HCT116 (cell line): ENCODE results near the gene RAPSN. TPM values are rescaled to one million over a fixed set of nuclear protein-coding genes. Genes with fewer than 3 reads are reported as not detected.

Source experiments
- ATAC-seq: fragments of 200-7000 bp; cut with Tn5 transposase; 2 replicates; pipeline ENCODE4 v1.9.1; 2020; ENCODE audit warnings: mild to moderate bottlenecking, moderate library complexity
- BruUV-seq: library from RNA; stranded (reverse); fragments of 400-500 nt; replicated peaks from 2 replicates; lab custom pipeline; 2021; lab: Mats Ljungman, UMichigan
- CTCF ChIA-PET: fragments of 300-600 bp; sonication (Branson Sonifier 250); formaldehyde crosslinking; loops from one replicate; lab custom pipeline; 2021; ENCODE audit warnings: antibody characterized with exemption; lab: Charles Lee
- POLR2A ChIA-PET: fragments of 300-600, 350-600 bp; sonication (Branson Sonifier 250); formaldehyde crosslinking; loops from one replicate; lab custom pipeline; 2021; ENCODE audit warnings: antibody characterized with exemption; lab: Charles Lee
- RAD21 ChIA-PET, 2 experiments: fragments of 300-600 bp; sonication (Branson Sonifier 250); formaldehyde crosslinking; loops; one replicate each; lab custom pipeline; 2023; ENCODE audit warnings: low total read pairs in 2 of 2; ENCODE audit not compliant: uncharacterized antibody in 2 of 2, unreplicated experiment in 2 of 2, low non-redundant PET in 1 of 2; lab: Charles Lee
- DNase-seq: peaks from one replicate; pipeline ENCODE4 v3.0.0-alpha.2; 2010; ENCODE audit warnings: low read depth, low spot score
- H2AFZ ChIP-seq: fragments of 200-600 bp; shearing (Covaris generic), sonication (generic); 2 replicates; pipeline ENCODE4 v1.6.1; 2017; ENCODE audit warnings: low read depth, mixed run types, mixed read lengths, antibody characterized with exemption, low read length; ENCODE audit not compliant: poor library complexity, severe bottlenecking
- H3K27ac ChIP-seq: 2 replicates; pipeline ENCODE4 v1.5.1; 2012; ENCODE audit warnings: low read depth, low read length
- H3K27me3 ChIP-seq: fragments of 200-600 bp; sonication (generic); 2 replicates; pipeline ENCODE4 v1.6.1; 2016; ENCODE audit warnings: mixed run types, low read length, mixed read lengths; ENCODE audit not compliant: insufficient read depth
- H3K36me3 ChIP-seq, 2 experiments: fragments of 200-500 bp in 1 of 2; fragments of 200-600 bp in 1 of 2; sonication (Bioruptor generic) in 1 of 2; sonication (generic) in 1 of 2; 2 replicates each; pipeline versions ENCODE4 v1.5.1 to v1.6.1; 2014 to 2016; ENCODE audit warnings: low read length in 2 of 2, inconsistent platforms in 1 of 2, mixed read lengths in 1 of 2, mixed run types in 1 of 2; ENCODE audit not compliant: insufficient read depth in 2 of 2, control insufficient read depth in 1 of 2
- H3K4me1 ChIP-seq, 2 experiments: fragments of 200-600 bp in 1 of 2; sonication (generic) in 1 of 2; 2 replicates each; pipeline versions ENCODE4 v1.5.1 to v1.6.1; 2012 to 2017; ENCODE audit warnings: low read length in 2 of 2, inconsistent platforms in 1 of 2, mild to moderate bottlenecking in 1 of 2, mixed read lengths in 1 of 2, mixed run types in 1 of 2, moderate library complexity in 1 of 2; ENCODE audit not compliant: insufficient read depth in 2 of 2, control insufficient read depth in 1 of 2
- H3K4me2 ChIP-seq: fragments of 200-600 bp; sonication (generic); 2 replicates; pipeline ENCODE4 v1.6.1; 2017; ENCODE audit warnings: mixed run types, low read length, mixed read lengths
- H3K4me3 ChIP-seq, 2 experiments: fragments of 200-600 bp in 1 of 2; sonication (generic) in 1 of 2; replicated peaks in 1 of 2; 2 replicates each; pipeline ENCODE4 v1.5.1; 2011 to 2016; ENCODE audit warnings: low read length in 2 of 2, control low read depth in 1 of 2, low read depth in 1 of 2, mild to moderate bottlenecking in 1 of 2, mixed read lengths in 1 of 2, mixed run types in 1 of 2
- H3K79me2 ChIP-seq: fragments of 200-600 bp; sonication (generic); 2 replicates; pipeline ENCODE4 v1.6.1; 2017; ENCODE audit warnings: mild to moderate bottlenecking, mixed run types, low read length, moderate library complexity, mixed read lengths; ENCODE audit not compliant: insufficient read depth
- H3K9ac ChIP-seq: fragments of 200-600 bp; sonication (generic); 2 replicates; pipeline ENCODE4 v1.6.1; 2016; ENCODE audit warnings: low read length, mixed read lengths
- H3K9me2 ChIP-seq: fragments of 200-600 bp; sonication (generic), shearing (Covaris generic); 2 replicates; pipeline ENCODE4 v1.6.1; 2017; ENCODE audit warnings: mixed run types, mild to moderate bottlenecking, moderate library complexity; ENCODE audit not compliant: insufficient read depth
- H3K9me3 ChIP-seq, 2 experiments: fragments of 200-500 bp in 1 of 2; fragments of 200-600 bp in 1 of 2; sonication (Bioruptor generic) in 1 of 2; sonication (generic) in 1 of 2; 2 replicates each; pipeline ENCODE4 v1.6.1; 2014 to 2017; ENCODE audit warnings: low read length in 2 of 2, mixed read lengths in 2 of 2, inconsistent platforms in 1 of 2, low read depth in 1 of 2, mild to moderate bottlenecking in 1 of 2, mixed run types in 1 of 2, moderate library complexity in 1 of 2; ENCODE audit not compliant: control insufficient read depth in 1 of 2, insufficient read depth in 1 of 2
- H4K20me1 ChIP-seq: fragments of 200-600 bp; sonication (generic), shearing (Covaris generic); 2 replicates; pipeline ENCODE4 v1.6.1; 2017; ENCODE audit warnings: mixed run types, mild to moderate bottlenecking, moderate library complexity; ENCODE audit not compliant: insufficient read depth
- CEBPB ChIP-seq: IDR thresholded peaks from 2 replicates; pipeline ENCODE4 v1.6.1; 2012; ENCODE audit warnings: low read depth
- EGR1 ChIP-seq: IDR thresholded peaks from 2 replicates; pipeline ENCODE4 v1.6.1; 2012; ENCODE audit warnings: low read depth
- ELF1 ChIP-seq: IDR thresholded peaks from 2 replicates; pipeline ENCODE4 v1.6.1; 2012; ENCODE audit warnings: low read depth, borderline replicate concordance
- EZH2phosphoT487 ChIP-seq: fragments of 200-600 bp; IDR thresholded peaks from 2 replicates; pipeline ENCODE4 v1.6.1; 2018; ENCODE audit warnings: antibody characterized with exemption, borderline replicate concordance
- JUND ChIP-seq: IDR thresholded peaks from 2 replicates; pipeline ENCODE4 v1.6.1; 2012
- SIN3A ChIP-seq: IDR thresholded peaks from 2 replicates; pipeline ENCODE4 v1.6.1; 2012; ENCODE audit warnings: low read depth
- TCF7L2 ChIP-seq: IDR thresholded peaks from 2 replicates; pipeline ENCODE4 v1.7.0; 2011; ENCODE audit warnings: borderline replicate concordance, inconsistent platforms; ENCODE audit not compliant: insufficient read depth, insufficient read length; ENCODE audit errors: extremely low read depth
- YY1 ChIP-seq: IDR thresholded peaks from 2 replicates; pipeline ENCODE4 v1.6.1; 2011; ENCODE audit warnings: low read length, low read depth, moderate library complexity, mild to moderate bottlenecking; ENCODE audit not compliant: insufficient replicate concordance; ENCODE audit errors: extremely low read depth
- intact Hi-C: fragments of 100-400 bp; cut with micrococcal nuclease; formaldehyde crosslinking; loops from 2 replicates; pipeline ENCODE4 v1.10.0; 2022
- total RNA-seq: library from RNA; stranded (reverse); gene quantifications from one replicate; pipeline ENCODE4 v1.2.1, GENCODE V29; 2021; ENCODE audit not compliant: unreplicated experiment
- TF ChIP-seq, protein P1 (sequence below): IDR thresholded peaks from 2 replicates; pipeline ENCODE4 v1.6.1; 2012; ENCODE audit warnings: low read depth
- TF ChIP-seq, protein P2 (sequence below), 3 experiments: fragments of 200-600 bp in 1 of 3; sonication (generic) in 1 of 3; IDR thresholded peaks in 2 of 3; conservative IDR thresholded peaks in 1 of 3; 2 replicates each; pipeline ENCODE4 v1.5.1; 2012 to 2017; ENCODE audit warnings: low read depth in 2 of 3, low read length in 2 of 3, antibody characterized with exemption in 1 of 3, borderline replicate concordance in 1 of 3, control low read depth in 1 of 3, mild to moderate bottlenecking in 1 of 3, mixed read lengths in 1 of 3, mixed run types in 1 of 3, moderate library complexity in 1 of 3; ENCODE audit not compliant: insufficient read depth in 1 of 3

RAPSN gene
- total RNA-seq, 1 experiment from 2014 or later, result 0.57 TPM

DNA sequence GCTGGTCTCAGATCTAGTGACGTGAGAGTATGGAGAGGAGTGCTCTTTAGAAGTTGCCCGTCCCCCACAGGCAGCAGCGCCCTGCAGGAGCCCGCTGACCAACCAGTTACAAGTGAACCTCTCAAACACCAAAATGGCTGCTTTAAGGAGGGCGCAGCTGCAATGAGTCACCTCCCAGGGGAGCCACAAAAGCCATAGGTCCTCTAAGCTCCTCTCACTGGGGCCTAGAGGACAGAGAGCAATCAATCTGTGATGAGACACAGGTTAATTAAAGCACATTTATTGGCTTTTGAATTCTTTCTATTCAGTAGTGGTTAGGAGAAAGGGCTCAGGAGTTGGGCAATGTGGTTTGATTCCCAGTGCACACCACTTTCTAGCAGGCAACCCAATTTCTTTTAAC lies 15.5 kb upstream of the RAPSN start:
- H4K20me1 ChIP-seq, result peaks cover 5% of the 10 kb centered on the region
- ChIA-PET POLR2A (interaction anchor here (0.6 kb wide), 1 partner anchor 294 kb away, joined by 4 read pairs; no protein-coding TSS in a partner anchor), RAD21 (no interaction called here), CTCF (interaction anchor here (1.0 to 1.6 kb wide), 2 partner anchors 10 to 52 kb away, joined by 3 to 9 read pairs; no protein-coding TSS in a partner anchor)
- no peaks in the 10 kb centered on the region for H3K27me3 ChIP-seq
- H2AFZ ChIP-seq, result no peak overlapping the region
- DNase-seq, result no peak
- H3K79me2 ChIP-seq, result peaks cover 31% of the 10 kb centered on the region
- H3K9me3 ChIP-seq, result no peaks in the 10 kb centered on the region
- no TSS peak for BruUV-seq
- H3K36me3 ChIP-seq, result peaks cover 2 to 20% of the 10 kb centered on the region in 2 experiments; a peak in 3 of 4 replicates
- intact Hi-C loops, result loop anchor here (10.0 kb wide), 1 partner anchor 150 kb away; no protein-coding TSS in a partner anchor
- no peaks in the 10 kb centered on the region for H3K9me2 ChIP-seq
- no peak overlapping the region for H3K4me3 ChIP-seq
- H3K27ac ChIP-seq, result no peak overlapping the region
- TF ChIP-seq EZH2phosphoT487, result no peak
- no peak for TF ChIP-seq ELF1
- no peak overlapping the region for H3K9ac ChIP-seq
- peak; percentile 51; the same call in 1 of the 2 replicates for ATAC-seq
- peaks cover 0 to 4% of the 10 kb centered on the region in 2 experiments; a peak in 1 of 4 replicates for H3K4me1 ChIP-seq
- no peak overlapping the region for H3K4me2 ChIP-seq

DNA sequence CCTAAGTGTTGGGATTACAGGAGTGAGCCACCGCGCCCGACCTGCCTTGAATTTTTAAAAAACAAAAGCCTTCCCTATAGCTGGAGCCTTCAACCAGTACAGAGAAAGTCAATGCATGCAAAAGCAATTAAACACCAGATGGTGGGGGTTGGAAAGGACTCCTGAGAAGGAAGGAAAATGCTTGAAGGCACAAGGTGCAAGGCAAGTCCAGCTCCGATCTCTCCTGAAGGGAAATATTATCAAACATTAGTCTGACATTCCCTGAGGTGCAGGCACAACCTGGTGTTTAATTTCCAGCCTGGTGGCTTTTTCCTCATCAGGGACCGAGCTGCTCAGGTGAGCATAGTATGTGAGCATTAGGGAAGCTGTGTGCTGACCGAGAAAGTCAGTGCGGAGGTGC lies 12.9 kb upstream of the RAPSN start:
- Histone ChIP-seq H3K27ac (no peak overlapping the region), H3K4me2 (no peak overlapping the region), H3K27me3 (no peaks in the 10 kb centered on the region), H3K4me3 (no peak overlapping the region), H3K4me1 (no peaks in the 10 kb centered on the region; a peak in 1 of 4 replicates), H3K9ac (no peak overlapping the region)
- ChIA-PET CTCF (no interaction called here), POLR2A (no interaction called here)
- intact Hi-C loops, result loop anchor here (10.0 kb wide), 1 partner anchor 153 kb away; no protein-coding TSS in a partner anchor
- TF ChIP-seq TCF7L2, result no peak
- TF ChIP-seq JUND, result no peak
- no peak for TF ChIP-seq SIN3A
- no peak for TF ChIP-seq EGR1
- no peak for TF ChIP-seq CEBPB
- no peak for TF ChIP-seq YY1
- TF ChIP-seq, protein P1, sequence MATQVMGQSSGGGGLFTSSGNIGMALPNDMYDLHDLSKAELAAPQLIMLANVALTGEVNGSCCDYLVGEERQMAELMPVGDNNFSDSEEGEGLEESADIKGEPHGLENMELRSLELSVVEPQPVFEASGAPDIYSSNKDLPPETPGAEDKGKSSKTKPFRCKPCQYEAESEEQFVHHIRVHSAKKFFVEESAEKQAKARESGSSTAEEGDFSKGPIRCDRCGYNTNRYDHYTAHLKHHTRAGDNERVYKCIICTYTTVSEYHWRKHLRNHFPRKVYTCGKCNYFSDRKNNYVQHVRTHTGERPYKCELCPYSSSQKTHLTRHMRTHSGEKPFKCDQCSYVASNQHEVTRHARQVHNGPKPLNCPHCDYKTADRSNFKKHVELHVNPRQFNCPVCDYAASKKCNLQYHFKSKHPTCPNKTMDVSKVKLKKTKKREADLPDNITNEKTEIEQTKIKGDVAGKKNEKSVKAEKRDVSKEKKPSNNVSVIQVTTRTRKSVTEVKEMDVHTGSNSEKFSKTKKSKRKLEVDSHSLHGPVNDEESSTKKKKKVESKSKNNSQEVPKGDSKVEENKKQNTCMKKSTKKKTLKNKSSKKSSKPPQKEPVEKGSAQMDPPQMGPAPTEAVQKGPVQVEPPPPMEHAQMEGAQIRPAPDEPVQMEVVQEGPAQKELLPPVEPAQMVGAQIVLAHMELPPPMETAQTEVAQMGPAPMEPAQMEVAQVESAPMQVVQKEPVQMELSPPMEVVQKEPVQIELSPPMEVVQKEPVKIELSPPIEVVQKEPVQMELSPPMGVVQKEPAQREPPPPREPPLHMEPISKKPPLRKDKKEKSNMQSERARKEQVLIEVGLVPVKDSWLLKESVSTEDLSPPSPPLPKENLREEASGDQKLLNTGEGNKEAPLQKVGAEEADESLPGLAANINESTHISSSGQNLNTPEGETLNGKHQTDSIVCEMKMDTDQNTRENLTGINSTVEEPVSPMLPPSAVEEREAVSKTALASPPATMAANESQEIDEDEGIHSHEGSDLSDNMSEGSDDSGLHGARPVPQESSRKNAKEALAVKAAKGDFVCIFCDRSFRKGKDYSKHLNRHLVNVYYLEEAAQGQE, result no peak
- TF ChIP-seq, protein P2, sequence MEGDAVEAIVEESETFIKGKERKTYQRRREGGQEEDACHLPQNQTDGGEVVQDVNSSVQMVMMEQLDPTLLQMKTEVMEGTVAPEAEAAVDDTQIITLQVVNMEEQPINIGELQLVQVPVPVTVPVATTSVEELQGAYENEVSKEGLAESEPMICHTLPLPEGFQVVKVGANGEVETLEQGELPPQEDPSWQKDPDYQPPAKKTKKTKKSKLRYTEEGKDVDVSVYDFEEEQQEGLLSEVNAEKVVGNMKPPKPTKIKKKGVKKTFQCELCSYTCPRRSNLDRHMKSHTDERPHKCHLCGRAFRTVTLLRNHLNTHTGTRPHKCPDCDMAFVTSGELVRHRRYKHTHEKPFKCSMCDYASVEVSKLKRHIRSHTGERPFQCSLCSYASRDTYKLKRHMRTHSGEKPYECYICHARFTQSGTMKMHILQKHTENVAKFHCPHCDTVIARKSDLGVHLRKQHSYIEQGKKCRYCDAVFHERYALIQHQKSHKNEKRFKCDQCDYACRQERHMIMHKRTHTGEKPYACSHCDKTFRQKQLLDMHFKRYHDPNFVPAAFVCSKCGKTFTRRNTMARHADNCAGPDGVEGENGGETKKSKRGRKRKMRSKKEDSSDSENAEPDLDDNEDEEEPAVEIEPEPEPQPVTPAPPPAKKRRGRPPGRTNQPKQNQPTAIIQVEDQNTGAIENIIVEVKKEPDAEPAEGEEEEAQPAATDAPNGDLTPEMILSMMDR (IDR thresholded peaks at IDR 0.05 in 2 of 3, conservative IDR thresholded peaks at IDR 0.05 in 1 of 3; ENCODE audit: borderline replicate concordance in 1 of 3, insufficient read depth in 1 of 3, low read depth in 2 of 3, low read length in 2 of 3), result no peak
- TF ChIP-seq, all 23 proteins: peak for 0
- BruUV-seq, result no TSS peak
- Histone ChIP-seq H3K9me3 (no peaks in the 10 kb centered on the region), H4K20me1 (peaks cover 5% of the 10 kb centered on the region; the same call in 1 of the 2 replicates), H2AFZ (no peak overlapping the region), H3K36me3 (peaks cover 0 to 3% of the 10 kb centered on the region in 2 experiments; a peak in 1 of 4 replicates), H3K79me2 (peaks cover 5% of the 10 kb centered on the region), H3K9me2 (no peaks in the 10 kb centered on the region)
- RAD21 ChIA-PET, result no interaction called here
- ATAC-seq, result no peak; the same call in 1 of the 2 replicates
- DNase-seq, result no peak
